ENCODE data around the gene SFXN5.

The SFXN5 gene

DNA sequence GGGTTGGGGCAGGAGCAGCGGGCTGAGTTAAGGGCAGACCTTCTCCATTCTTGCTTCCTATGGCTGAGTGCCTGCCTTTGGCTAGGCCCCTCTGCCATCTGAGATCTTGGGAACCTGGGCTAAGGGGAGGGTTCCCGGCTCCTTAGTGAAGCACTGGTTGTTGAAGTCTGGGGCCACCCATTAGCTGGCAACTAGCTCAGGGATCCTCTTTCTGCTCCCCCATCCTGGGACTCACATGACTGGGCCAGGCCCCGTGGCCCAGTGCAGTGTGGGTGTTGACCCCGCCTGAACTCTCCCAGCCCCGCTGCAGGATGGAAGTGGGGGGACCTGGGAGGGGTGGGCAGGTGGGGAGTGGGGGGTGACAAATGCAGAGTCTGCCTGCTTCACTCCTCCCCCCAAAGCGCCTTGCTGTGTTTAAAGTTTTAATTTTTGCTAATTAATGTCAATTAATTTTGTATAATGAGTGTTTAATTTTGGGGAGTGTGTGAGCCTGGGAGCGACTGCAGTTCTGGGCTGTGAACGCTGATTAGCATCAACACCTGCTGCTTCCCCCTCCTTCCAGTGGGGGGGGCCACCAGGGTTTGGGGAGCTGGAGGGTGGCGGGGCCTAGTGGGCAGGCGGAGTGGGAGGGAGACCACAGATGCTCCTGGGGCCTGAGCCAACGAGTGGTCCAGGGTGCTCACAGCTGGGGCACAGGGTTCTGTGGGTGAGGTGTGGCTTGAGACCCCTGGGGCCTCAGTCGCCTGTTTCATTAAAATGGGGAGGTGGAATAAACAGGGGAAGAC is 99.0 kb downstream of the SFXN5 start:
- no peaks in the 10 kb centered on the region for H4K20me1 ChIP-seq (ENCODE audit: insufficient read depth, low read length)
- H3K27ac ChIP-seq (ENCODE audit: low read depth, low read length, poor library complexity, severe bottlenecking): no peak overlapping the region
- H3K4me1 ChIP-seq (ENCODE audit: insufficient read depth, low read length, severe bottlenecking): no peaks in the 10 kb centered on the region
- H3K27me3 ChIP-seq (ENCODE audit: insufficient read depth, low read length): no peaks in the 10 kb centered on the region
- no peaks in the 10 kb centered on the region for H3K79me2 ChIP-seq (ENCODE audit: insufficient read depth, low read length)
- TF ChIP-seq EZH2 (IDR thresholded peaks at IDR 0.05; ENCODE audit: borderline replicate concordance, low read length) (no peak), CTCF (IDR thresholded peaks at IDR 0.05; ENCODE audit: low read length) (no peak)
- no peaks in the 10 kb centered on the region for H3K9me3 ChIP-seq (ENCODE audit: low read length)
- H3F3A ChIP-seq (ENCODE audit: insufficient read depth, low read length): no peaks in the 10 kb centered on the region
- H3K4me2 ChIP-seq (ENCODE audit: low read length): no peak overlapping the region
- no peaks in the 10 kb centered on the region for H3K36me3 ChIP-seq (ENCODE audit: insufficient read depth, low read length)
- no peak overlapping the region for H2AFZ ChIP-seq (ENCODE audit: low read length)
- no peak overlapping the region for H3K9ac ChIP-seq (ENCODE audit: low read length)
- no peak overlapping the region for H3K4me3 ChIP-seq (ENCODE audit: low read depth, low read length, poor library complexity, severe bottlenecking)
- no peaks in the 10 kb centered on the region for H3K9me2 ChIP-seq (ENCODE audit: low read depth, low read length)

DNA sequence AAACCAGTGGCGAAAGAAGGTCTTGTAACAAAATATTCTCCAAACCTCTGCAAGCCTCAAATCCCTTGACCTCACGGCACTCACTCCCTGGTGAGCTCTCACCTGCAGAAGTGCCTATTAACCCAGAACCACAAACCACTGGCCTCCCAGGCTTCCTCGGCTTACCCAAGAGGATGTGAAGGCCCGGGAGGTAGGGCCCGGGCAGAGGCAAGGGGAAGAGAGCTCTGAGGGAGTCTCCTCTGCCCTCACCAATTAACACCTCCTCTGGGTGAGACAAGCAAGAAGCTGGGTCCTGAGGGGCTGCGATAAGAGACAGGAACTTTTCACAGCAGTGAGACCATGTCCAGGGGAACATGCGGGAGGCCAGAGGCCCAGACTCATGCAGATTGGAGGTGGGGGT is 100.5 kb downstream of the SFXN5 start:
- H2AFZ ChIP-seq (ENCODE audit: low read length): no peak overlapping the region
- H3K4me2 ChIP-seq (ENCODE audit: low read length): no peak overlapping the region
- H3K4me1 ChIP-seq (ENCODE audit: insufficient read depth, low read length, severe bottlenecking): no peaks in the 10 kb centered on the region
- H4K20me1 ChIP-seq (ENCODE audit: insufficient read depth, low read length): no peaks in the 10 kb centered on the region
- no peaks in the 10 kb centered on the region for H3K36me3 ChIP-seq (ENCODE audit: insufficient read depth, low read length)
- no peak overlapping the region for H3K9ac ChIP-seq (ENCODE audit: low read length)
- no peak overlapping the region for H3K27ac ChIP-seq (ENCODE audit: low read depth, low read length, poor library complexity, severe bottlenecking)
- H3K9me2 ChIP-seq (ENCODE audit: low read depth, low read length): no peaks in the 10 kb centered on the region
- H3K27me3 ChIP-seq (ENCODE audit: insufficient read depth, low read length): no peaks in the 10 kb centered on the region
- TF ChIP-seq EZH2 (IDR thresholded peaks at IDR 0.05; ENCODE audit: borderline replicate concordance, low read length) (no peak), CTCF (IDR thresholded peaks at IDR 0.05; ENCODE audit: low read length) (no peak)
- H3F3A ChIP-seq (ENCODE audit: insufficient read depth, low read length): no peaks in the 10 kb centered on the region
- H3K79me2 ChIP-seq (ENCODE audit: insufficient read depth, low read length): no peaks in the 10 kb centered on the region
- H3K9me3 ChIP-seq (ENCODE audit: low read length): no peaks in the 10 kb centered on the region
- H3K4me3 ChIP-seq (ENCODE audit: low read depth, low read length, poor library complexity, severe bottlenecking): no peak overlapping the region

DNA sequence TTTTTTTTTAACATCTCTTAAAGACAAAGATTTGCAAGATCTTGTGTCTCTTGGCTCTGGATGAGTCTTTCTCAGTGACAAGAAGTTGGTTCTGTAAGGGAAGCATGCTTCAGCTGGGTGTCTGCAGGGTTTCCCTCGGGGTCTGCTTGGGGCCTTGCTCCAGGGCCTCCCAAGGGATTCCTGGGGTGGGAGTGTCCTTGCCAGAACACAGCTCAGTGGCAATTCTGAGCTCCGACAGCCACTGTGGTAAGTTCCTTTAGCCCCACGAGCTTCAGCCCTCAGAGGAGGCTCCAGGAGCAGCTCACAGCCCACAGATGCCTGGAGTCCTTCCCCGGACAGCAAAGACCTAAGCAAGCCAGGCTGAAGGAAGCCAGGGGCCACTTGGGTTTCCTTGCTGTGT is 101.8 kb downstream of the SFXN5 start:
- H3K27ac ChIP-seq (ENCODE audit: low read depth, low read length, poor library complexity, severe bottlenecking): no peak overlapping the region
- H4K20me1 ChIP-seq (ENCODE audit: insufficient read depth, low read length): no peaks in the 10 kb centered on the region
- H3K9me3 ChIP-seq (ENCODE audit: low read length): no peaks in the 10 kb centered on the region
- no peaks in the 10 kb centered on the region for H3K27me3 ChIP-seq (ENCODE audit: insufficient read depth, low read length)
- no peaks in the 10 kb centered on the region for H3K79me2 ChIP-seq (ENCODE audit: insufficient read depth, low read length)
- H3F3A ChIP-seq (ENCODE audit: insufficient read depth, low read length): no peaks in the 10 kb centered on the region
- H3K9ac ChIP-seq (ENCODE audit: low read length): no peak overlapping the region
- no peak overlapping the region for H3K4me3 ChIP-seq (ENCODE audit: low read depth, low read length, poor library complexity, severe bottlenecking)
- no peaks in the 10 kb centered on the region for H3K36me3 ChIP-seq (ENCODE audit: insufficient read depth, low read length)
- H3K4me2 ChIP-seq (ENCODE audit: low read length): no peak overlapping the region
- TF ChIP-seq CTCF (IDR thresholded peaks at IDR 0.05; ENCODE audit: low read length): no peak
- TF ChIP-seq EZH2 (IDR thresholded peaks at IDR 0.05; ENCODE audit: borderline replicate concordance, low read length): no peak
- no peak overlapping the region for H2AFZ ChIP-seq (ENCODE audit: low read length)
- H3K9me2 ChIP-seq (ENCODE audit: low read depth, low read length): no peaks in the 10 kb centered on the region
- H3K4me1 ChIP-seq (ENCODE audit: insufficient read depth, low read length, severe bottlenecking): no peaks in the 10 kb centered on the region
